ENCODE results near the gene HSPA6.
"Not testable (repeated sequence)": the region's sequence is repeated elsewhere in the genome, so short reads cannot be mapped to it uniquely, and the experiment has no call there.

The HSPA6 gene

GRCh38 chr1:161523041-161523816 is 1.1 kb upstream of the HSPA6 start:
- H3K4me3 ChIP-seq (ENCODE audit: low read depth, low read length); in situ Hi-C loops (cut with HindIII; ENCODE audit: low sequenced_read_pairs); DNase-seq (ENCODE audit: low read depth): not testable (repeated sequence)

GRCh38 chr1:161524742-161525291 is 477 bp downstream of the HSPA6 start:
- DNase-seq (ENCODE audit: low read depth); in situ Hi-C loops (cut with HindIII; ENCODE audit: low sequenced_read_pairs): not testable (repeated sequence)
- H3K4me3 ChIP-seq (ENCODE audit: low read depth, low read length) = peak overlapping the region; percentile 56

GRCh38 chr1:161525321-161525720 is 981 bp downstream of the HSPA6 start:
- in situ Hi-C loops (cut with HindIII; ENCODE audit: low sequenced_read_pairs); DNase-seq (ENCODE audit: low read depth): not testable (repeated sequence)
- H3K4me3 ChIP-seq (ENCODE audit: low read depth, low read length) = peak overlapping the region; percentile 56

GRCh38 chr1:161525918-161526317 is 1.6 kb downstream of the HSPA6 start:
- H3K4me3 ChIP-seq (ENCODE audit: low read depth, low read length); in situ Hi-C loops (cut with HindIII; ENCODE audit: low sequenced_read_pairs); DNase-seq (ENCODE audit: low read depth): not testable (repeated sequence)

- in situ Hi-C loops (cut with HindIII; ENCODE audit: low sequenced_read_pairs); H3K4me3 ChIP-seq (ENCODE audit: low read depth, low read length); DNase-seq (ENCODE audit: low read depth): not testable (repeated sequence)
Measured at GRCh38 chr1:161528550-161528949, 4.2 kb downstream of the HSPA6 start.

- in situ Hi-C loops (cut with HindIII; ENCODE audit: low sequenced_read_pairs); DNase-seq (ENCODE audit: low read depth): not testable (repeated sequence)
- peak overlapping the region; percentile 56 for H3K4me3 ChIP-seq (ENCODE audit: low read depth, low read length)
Measured at GRCh38 chr1:161529463-161530104, 5.2 kb downstream of the HSPA6 start.

- DNase-seq (ENCODE audit: low read depth) = peak; percentile 38
- in situ Hi-C loops (cut with HindIII; ENCODE audit: low sequenced_read_pairs) = not testable (repeated sequence)
- H3K4me3 ChIP-seq (ENCODE audit: low read depth, low read length) = peak overlapping the region; percentile 56
Measured at GRCh38 chr1:161530158-161530557, 5.8 kb downstream of the HSPA6 start.

- in situ Hi-C loops (cut with HindIII; ENCODE audit: low sequenced_read_pairs) = not testable (repeated sequence)
- peak; percentile 62 for DNase-seq (ENCODE audit: low read depth)
- H3K4me3 ChIP-seq (ENCODE audit: low read depth, low read length) = peak overlapping the region; percentile 56
Measured at GRCh38 chr1:161530671-161531641, 6.6 kb downstream of the HSPA6 start.

GRCh38 chr1:161531986-161532643 is 7.8 kb downstream of the HSPA6 start:
- peak overlapping the region; percentile 56 for H3K4me3 ChIP-seq (ENCODE audit: low read depth, low read length)
- no peak for TF ChIP-seq CTCF (IDR thresholded peaks at IDR 0.05; ENCODE audit: low read depth, low read length, missing control alignments)
- in situ Hi-C loops (cut with HindIII; ENCODE audit: low sequenced_read_pairs) = no loop called here
- DNase-seq (ENCODE audit: low read depth) = no peak

GRCh38 chr1:161532644-161533567 is 8.6 kb downstream of the HSPA6 start:
- in situ Hi-C loops (cut with HindIII; ENCODE audit: low sequenced_read_pairs); DNase-seq (ENCODE audit: low read depth); H3K4me3 ChIP-seq (ENCODE audit: low read depth, low read length): not testable (repeated sequence)

- H3K4me3 ChIP-seq (ENCODE audit: low read depth, low read length); in situ Hi-C loops (cut with HindIII; ENCODE audit: low sequenced_read_pairs); DNase-seq (ENCODE audit: low read depth): not testable (repeated sequence)
Measured at GRCh38 chr1:161537068-161537669, 12.8 kb downstream of the HSPA6 start.

GRCh38 chr1:161538925-161539479 is 14.7 kb downstream of the HSPA6 start:
- DNase-seq (ENCODE audit: low read depth); in situ Hi-C loops (cut with HindIII; ENCODE audit: low sequenced_read_pairs); H3K4me3 ChIP-seq (ENCODE audit: low read depth, low read length): not testable (repeated sequence)

GRCh38 chr1:161539731-161540569 is 15.6 kb downstream of the HSPA6 start:
- in situ Hi-C loops (cut with HindIII; ENCODE audit: low sequenced_read_pairs); DNase-seq (ENCODE audit: low read depth): not testable (repeated sequence)
- peak overlapping the region; percentile 49 for H3K4me3 ChIP-seq (ENCODE audit: low read depth, low read length)
